ENCODE results near the gene AMBRA1.

DNA sequence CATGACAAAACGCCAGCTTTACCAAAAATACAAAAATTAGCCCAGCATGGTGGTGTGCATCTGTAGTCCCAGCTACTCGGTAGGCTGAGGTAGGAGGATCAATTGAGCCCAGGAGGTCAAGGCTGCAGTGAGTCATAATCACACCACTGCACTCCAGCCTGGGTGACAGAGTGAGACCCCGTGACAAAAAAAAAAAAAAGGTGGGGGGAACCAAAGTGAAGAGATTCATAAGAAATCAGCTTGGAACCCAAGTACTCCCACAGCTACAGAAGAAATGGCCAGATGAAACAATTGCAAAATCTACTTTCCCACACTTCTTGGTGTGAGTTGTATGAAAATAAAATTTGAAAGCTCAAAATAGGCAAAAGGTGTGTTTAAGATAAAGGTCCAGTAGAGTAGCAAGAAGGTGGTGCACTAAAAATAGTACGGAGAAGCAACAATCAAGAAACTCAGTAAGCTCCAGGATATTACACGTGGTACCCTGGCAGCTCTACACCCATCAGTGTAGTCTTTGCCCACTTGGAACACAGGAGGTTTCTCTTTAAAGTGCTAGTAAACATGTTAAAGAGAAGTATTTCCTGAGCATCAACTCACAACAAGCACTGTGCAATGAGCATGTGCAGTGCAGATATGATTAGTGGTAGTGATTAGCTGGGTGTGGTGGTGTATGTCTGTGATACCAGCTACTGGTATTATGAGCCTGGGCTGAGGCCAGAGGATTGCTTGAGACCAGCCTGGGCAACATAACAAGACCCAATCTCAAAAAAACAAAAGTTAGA lies 17.9 kb upstream of the AMBRA1 start:
- TF ChIP-seq CTCF (IDR thresholded peaks at IDR 0.05) (no peak), POLR2A (IDR thresholded peaks at IDR 0.05) (no peak)
